22Rv1 (cell line): ENCODE measurements around the gene S100P.

ENCODE experiments used
- ZFX ChIP-seq: fragments of 450-650 bp; IDR thresholded peaks from 2 replicates; pipeline ENCODE4 v1.6.1; 2017; ENCODE audit warnings: antibody characterized with exemption, borderline replicate concordance
- TF ChIP-seq, protein P1 (sequence below): fragments of 450-650 bp; IDR thresholded peaks from 2 replicates; pipeline ENCODE4 v1.5.1; 2017; ENCODE audit warnings: mild to moderate bottlenecking

DNA sequence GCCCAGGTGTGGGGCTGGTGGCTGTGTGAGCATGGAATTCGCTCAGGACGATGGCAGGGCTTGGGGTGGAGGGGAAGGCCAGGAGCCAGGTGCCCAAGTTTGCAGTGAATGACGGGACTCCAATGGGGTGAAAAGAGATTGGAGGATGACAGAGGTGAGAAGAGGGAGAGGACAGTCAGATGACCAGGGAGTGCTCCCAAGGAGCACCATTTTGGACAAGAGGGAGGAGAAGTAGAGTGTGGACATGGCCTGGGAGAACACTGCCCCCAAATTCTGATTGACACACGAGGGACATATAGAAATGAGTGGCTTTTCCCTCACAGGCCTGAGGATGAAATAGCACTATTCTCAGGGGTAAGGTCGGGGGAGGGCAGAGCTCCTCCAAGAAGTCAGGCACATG, 46.5 kb upstream of the S100P start:
- TF ChIP-seq, protein P1, sequence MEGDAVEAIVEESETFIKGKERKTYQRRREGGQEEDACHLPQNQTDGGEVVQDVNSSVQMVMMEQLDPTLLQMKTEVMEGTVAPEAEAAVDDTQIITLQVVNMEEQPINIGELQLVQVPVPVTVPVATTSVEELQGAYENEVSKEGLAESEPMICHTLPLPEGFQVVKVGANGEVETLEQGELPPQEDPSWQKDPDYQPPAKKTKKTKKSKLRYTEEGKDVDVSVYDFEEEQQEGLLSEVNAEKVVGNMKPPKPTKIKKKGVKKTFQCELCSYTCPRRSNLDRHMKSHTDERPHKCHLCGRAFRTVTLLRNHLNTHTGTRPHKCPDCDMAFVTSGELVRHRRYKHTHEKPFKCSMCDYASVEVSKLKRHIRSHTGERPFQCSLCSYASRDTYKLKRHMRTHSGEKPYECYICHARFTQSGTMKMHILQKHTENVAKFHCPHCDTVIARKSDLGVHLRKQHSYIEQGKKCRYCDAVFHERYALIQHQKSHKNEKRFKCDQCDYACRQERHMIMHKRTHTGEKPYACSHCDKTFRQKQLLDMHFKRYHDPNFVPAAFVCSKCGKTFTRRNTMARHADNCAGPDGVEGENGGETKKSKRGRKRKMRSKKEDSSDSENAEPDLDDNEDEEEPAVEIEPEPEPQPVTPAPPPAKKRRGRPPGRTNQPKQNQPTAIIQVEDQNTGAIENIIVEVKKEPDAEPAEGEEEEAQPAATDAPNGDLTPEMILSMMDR, result no peak
- no peak for TF ChIP-seq ZFX
